Stomach (tissue), 4 donors: ENCODE data around the gene NUP214.
"Not testable (repeated sequence)": the region's sequence is repeated elsewhere in the genome, so short reads cannot be mapped to it uniquely, and the experiment has no call there.

Source experiments
- CTCF ChIP-seq, 7 experiments: fragments of 450-650 bp in 4 of 7; fragments of 200-600 bp in 3 of 7; sonication (generic) in 3 of 7; IDR thresholded peaks; one replicate each; pipeline ENCODE4 v1.5.1; 2016 to 2019; ENCODE audit warnings: antibody characterized with exemption in 7 of 7, control low read depth in 2 of 7, mild to moderate bottlenecking in 1 of 7
- POLR2A ChIP-seq, 4 donors: fragments of 450-650 bp; IDR thresholded peaks; one replicate each; pipeline ENCODE4 v1.6.1; 2016; ENCODE audit warnings: antibody characterized with exemption in 4 of 4, control low read depth in 2 of 4, mild to moderate bottlenecking in 1 of 4, moderate library complexity in 1 of 4
- POLR2AphosphoS5 ChIP-seq, 3 donors: sonication (generic); formaldehyde crosslinking; IDR thresholded peaks; one replicate each; pipeline ENCODE4 v1.6.1; 2016; ENCODE audit warnings: antibody characterized with exemption in 3 of 3

DNA sequence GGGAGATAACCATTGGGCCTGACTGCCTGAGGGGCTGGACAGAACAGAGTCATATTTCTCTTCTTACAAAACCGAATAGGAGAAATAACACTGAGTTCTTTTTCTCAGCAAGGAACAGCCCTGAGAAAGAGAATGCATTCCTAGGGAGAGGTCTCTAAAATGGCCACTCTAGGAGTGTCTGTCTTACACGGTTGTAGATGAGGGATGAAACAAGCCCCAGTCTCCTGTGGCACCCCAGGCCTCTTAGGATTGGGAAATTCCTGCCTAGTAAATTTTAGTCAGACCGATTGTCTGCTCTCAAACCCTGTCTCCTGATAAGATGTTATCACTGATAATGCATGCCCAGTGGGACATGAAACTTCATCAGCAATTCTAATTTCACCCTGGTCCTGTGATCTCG lies 86.5 kb downstream of the NUP214 start:
- not testable (repeated sequence) for TF ChIP-seq CTCF, POLR2AphosphoS5, POLR2A (IDR thresholded peaks at IDR 0.05)
